Nephron (organoid): Measurements from ENCODE around the gene FOXO3.
A peak's percentile ranks its signal among the peaks of the same experiment; 100 is the strongest.

Source experiments
- H3K27ac Mint-ChIP-seq, 3 experiments: 2 replicates each; pipeline ENCODE4 v1.8.0; 2020; ENCODE audit warnings: mixed read lengths in 3 of 3, mild to moderate bottlenecking in 2 of 3, moderate library complexity in 1 of 3
- H3K27me3 Mint-ChIP-seq: 2 replicates; pipeline ENCODE4 v1.8.0; 2021; ENCODE audit warnings: low read depth, mild to moderate bottlenecking, moderate library complexity, mixed read lengths
- H3K36me3 Mint-ChIP-seq: 2 replicates; pipeline ENCODE4 v1.8.0; 2020; ENCODE audit warnings: low read depth, mixed read lengths
- H3K4me1 Mint-ChIP-seq: 2 replicates; pipeline ENCODE4 v1.8.0; 2020; ENCODE audit warnings: mixed read lengths
- H3K4me3 Mint-ChIP-seq, 3 experiments: 2 replicates each; pipeline ENCODE4 v1.8.0; 2020; ENCODE audit warnings: mild to moderate bottlenecking in 3 of 3, mixed read lengths in 3 of 3, moderate library complexity in 2 of 3
- H3K9me3 Mint-ChIP-seq: 2 replicates; pipeline ENCODE4 v1.8.0; 2020; ENCODE audit warnings: mixed read lengths
- CTCF ChIP-seq, 3 experiments: fragments of 200-600 bp; sonication (generic); IDR thresholded peaks; one replicate each; pipeline ENCODE4 v1.5.0; 2021; ENCODE audit warnings: antibody characterized with exemption in 3 of 3; ENCODE audit not compliant: unreplicated experiment in 3 of 3

Gene FOXO3

DNA sequence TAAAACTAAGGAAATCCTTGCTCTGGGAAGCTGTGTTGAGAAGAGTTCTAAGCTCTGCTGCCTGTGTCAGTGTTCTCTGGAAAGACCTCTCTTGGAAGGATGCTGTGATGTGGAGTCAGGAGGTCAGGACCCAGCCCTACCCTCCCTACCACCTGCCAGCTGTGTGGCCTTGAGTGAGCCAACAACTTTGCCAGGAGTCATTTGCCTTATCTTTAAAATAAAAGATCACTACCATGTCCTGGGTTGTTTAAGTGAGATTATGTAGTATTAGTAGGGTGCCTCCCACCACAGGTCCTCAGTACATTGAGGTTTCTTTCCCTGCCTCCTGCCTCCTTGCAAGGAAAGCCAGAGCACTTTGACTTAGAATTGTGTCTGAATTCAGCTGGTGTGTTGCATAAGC lies 64.9 kb downstream of the FOXO3 start:
- Mint-ChIP-seq H3K36me3 (no peaks in the 10 kb centered on the region), H3K4me1 (peaks cover 48% of the 10 kb centered on the region), H3K4me3 (no peak overlapping the region), H3K9me3 (no peaks in the 10 kb centered on the region), H3K27ac (no peak overlapping the region), H3K27me3 (no peaks in the 10 kb centered on the region)
- TF ChIP-seq CTCF (IDR thresholded peaks at IDR 0.05; ENCODE audit: unreplicated experiment in 3 of 3): no peak

GRCh38 chr6:108626777-108627176 lies 66.1 kb downstream of the FOXO3 start:
- Mint-ChIP-seq H3K4me3 (no peak overlapping the region), H3K4me1 (peaks cover 42% of the 10 kb centered on the region), H3K27me3 (no peaks in the 10 kb centered on the region), H3K27ac (peak overlapping the region in 2 of 3 experiments; percentile 24 to 39), H3K36me3 (no peaks in the 10 kb centered on the region), H3K9me3 (no peaks in the 10 kb centered on the region)
- TF ChIP-seq CTCF (IDR thresholded peaks at IDR 0.05; ENCODE audit: unreplicated experiment in 3 of 3): no peak

DNA sequence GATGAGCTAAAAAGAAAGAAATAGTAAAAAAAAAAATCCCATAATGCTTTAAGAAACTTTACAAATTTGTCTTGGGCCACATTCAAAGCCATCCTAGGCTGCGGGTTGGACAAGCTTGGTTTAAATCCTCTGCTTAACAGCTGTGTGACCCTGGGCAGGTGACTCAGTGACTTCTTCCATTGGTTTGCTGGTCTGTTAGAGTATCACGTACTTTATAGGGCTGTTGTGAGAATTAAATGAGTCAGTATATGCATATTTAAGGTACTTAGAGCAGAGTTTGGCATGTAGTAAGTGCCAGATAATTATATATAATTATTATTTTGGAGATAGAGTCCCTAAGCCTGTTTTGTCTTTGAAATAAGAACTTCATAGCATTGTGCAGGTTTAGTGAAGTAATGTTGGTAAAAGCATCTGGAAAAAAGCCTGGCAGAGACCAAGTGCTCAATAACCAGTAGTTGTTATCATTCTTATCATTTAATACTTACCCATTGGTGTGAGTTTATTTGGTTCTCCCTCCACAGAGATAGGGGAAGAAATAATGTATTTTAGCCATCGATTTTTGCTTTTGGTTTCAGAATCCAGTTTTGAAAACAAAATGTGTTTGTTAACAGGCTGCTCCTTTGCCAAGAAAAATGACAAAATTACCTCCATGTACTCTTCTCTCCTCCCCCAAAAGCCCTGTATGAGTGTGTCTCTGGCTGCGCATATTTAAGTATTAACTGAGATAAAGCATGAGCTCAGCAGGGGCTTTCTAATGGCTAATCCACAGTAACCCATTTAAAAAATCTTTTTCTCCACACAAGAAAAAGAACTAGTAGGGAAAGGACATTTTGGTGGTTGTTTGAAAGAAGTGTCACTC lies 67.2 kb downstream of the FOXO3 start:
- H3K27me3 Mint-ChIP-seq: no peaks in the 10 kb centered on the region
- no peak for TF ChIP-seq CTCF (IDR thresholded peaks at IDR 0.05; ENCODE audit: unreplicated experiment in 3 of 3)
- peak overlapping the region; percentile 49 to 92 (median 86) for H3K27ac Mint-ChIP-seq
- no peak overlapping the region for H3K4me3 Mint-ChIP-seq
- H3K9me3 Mint-ChIP-seq: no peaks in the 10 kb centered on the region
- H3K36me3 Mint-ChIP-seq: no peaks in the 10 kb centered on the region
- peaks cover 41% of the 10 kb centered on the region for H3K4me1 Mint-ChIP-seq

DNA sequence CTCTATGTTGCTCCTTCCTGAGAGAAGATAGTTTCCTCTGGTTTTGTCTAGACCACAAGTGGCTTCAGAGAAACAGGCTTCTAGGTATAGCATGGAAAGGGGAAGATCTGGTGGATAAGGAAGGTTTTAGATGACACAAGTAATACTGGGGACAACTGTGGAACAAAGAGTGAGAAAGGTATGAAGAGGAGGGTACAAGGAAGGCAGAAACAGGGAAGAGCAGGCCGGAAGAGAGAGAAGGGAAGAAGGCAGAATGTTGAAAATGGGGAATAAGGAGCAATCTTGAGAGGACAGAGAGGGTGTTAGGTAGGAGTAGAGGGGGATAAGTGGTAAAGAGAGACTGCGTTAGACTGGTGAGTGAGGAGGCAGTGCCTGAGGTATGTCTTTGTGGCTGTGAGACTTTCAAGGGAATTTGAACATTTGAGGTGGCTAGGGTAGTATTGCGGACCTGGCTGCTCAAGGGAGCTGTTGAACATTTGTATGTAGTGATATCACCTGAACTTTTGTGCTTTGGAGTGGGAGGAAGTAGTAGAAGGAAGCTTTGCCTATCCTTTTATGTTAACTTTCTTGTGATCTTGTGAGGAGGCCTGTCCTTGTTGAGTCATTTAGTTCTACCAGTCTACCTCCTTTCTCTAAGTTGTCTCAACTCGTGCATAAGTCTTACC lies 69.5 kb downstream of the FOXO3 start:
- H3K4me3 Mint-ChIP-seq: no peak overlapping the region
- no peaks in the 10 kb centered on the region for H3K9me3 Mint-ChIP-seq
- peaks cover 37% of the 10 kb centered on the region for H3K4me1 Mint-ChIP-seq
- H3K27me3 Mint-ChIP-seq: no peaks in the 10 kb centered on the region
- peak overlapping the region in 2 of 3 experiments; percentile 9 to 11 for H3K27ac Mint-ChIP-seq
- no peaks in the 10 kb centered on the region for H3K36me3 Mint-ChIP-seq
- no peak for TF ChIP-seq CTCF (IDR thresholded peaks at IDR 0.05; ENCODE audit: unreplicated experiment in 3 of 3)

DNA sequence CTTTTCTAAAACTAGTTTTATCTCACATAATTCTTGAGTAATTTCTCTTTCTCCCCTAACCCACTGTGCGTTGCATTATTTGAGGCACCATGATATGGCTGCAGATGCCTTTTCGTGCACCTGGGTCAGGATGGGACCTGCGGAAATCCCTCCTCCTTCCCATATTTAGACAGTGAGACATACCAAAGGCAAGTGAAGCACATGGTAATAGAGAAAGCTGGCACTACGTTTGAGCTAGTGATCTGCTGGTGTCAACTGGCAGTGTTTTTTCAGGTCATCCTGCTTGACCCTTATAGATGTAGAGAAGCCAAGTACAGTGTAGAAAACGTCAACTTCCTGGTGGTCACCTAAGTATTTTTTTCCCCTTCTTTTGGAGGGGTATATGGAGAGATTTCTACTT lies 71.7 kb downstream of the FOXO3 start:
- H3K4me1 Mint-ChIP-seq: peaks cover 28% of the 10 kb centered on the region
- no peak for TF ChIP-seq CTCF (IDR thresholded peaks at IDR 0.05; ENCODE audit: unreplicated experiment in 3 of 3)
- no peaks in the 10 kb centered on the region for H3K27me3 Mint-ChIP-seq
- peak overlapping the region in 1 of 3 experiments; percentile 23 for H3K27ac Mint-ChIP-seq
- no peak overlapping the region for H3K4me3 Mint-ChIP-seq
- no peaks in the 10 kb centered on the region for H3K9me3 Mint-ChIP-seq
- no peaks in the 10 kb centered on the region for H3K36me3 Mint-ChIP-seq
